ENCODE measurements around the gene FBXO42.
A peak's percentile ranks its signal among the peaks of the same experiment; 100 is the strongest.

Gene FBXO42

GRCh38 chr1:16241221-16241708, 111.0 kb downstream of the FBXO42 start:
- no peak overlapping the region for H3K4me3 ChIP-seq (ENCODE audit: low read depth, low read length)
- H3K4me1 ChIP-seq, result peaks cover 15% of the 10 kb centered on the region
- no peaks in the 10 kb centered on the region for H3K27me3 ChIP-seq
- no peak for DNase-seq
- no peak for TF ChIP-seq CTCF (IDR thresholded peaks at IDR 0.05; ENCODE audit: low read depth, low read length)
- H3K9me3 ChIP-seq, result no peaks in the 10 kb centered on the region
- no peaks in the 10 kb centered on the region for H3K36me3 ChIP-seq

- H3K36me3 ChIP-seq, result no peaks in the 10 kb centered on the region
- DNase-seq, result no peak
- H3K27me3 ChIP-seq, result no peaks in the 10 kb centered on the region
- no peak for TF ChIP-seq CTCF (IDR thresholded peaks at IDR 0.05; ENCODE audit: low read depth, low read length)
- H3K4me1 ChIP-seq, result peaks cover 15% of the 10 kb centered on the region
- no peaks in the 10 kb centered on the region for H3K9me3 ChIP-seq
- no peak overlapping the region for H3K4me3 ChIP-seq (ENCODE audit: low read depth, low read length)
Observed at GRCh38 chr1:16239972-16240491, 112.2 kb downstream of the FBXO42 start.

- H3K4me3 ChIP-seq (ENCODE audit: low read depth, low read length), result peak overlapping the region; percentile 15
Observed at GRCh38 chr1:16237343-16237830, 114.9 kb downstream of the FBXO42 start.

GRCh38 chr1:16236511-16237342, 115.6 kb downstream of the FBXO42 start, which contains the start of gene CPLANE2:
Gene CPLANE2 (minus strand): TSS chr1:16237183. CDS start chr1:16236742, 441 bp downstream.
- DNase-seq, result peak; percentile 90
- no peaks in the 10 kb centered on the region for H3K27me3 ChIP-seq
- peaks cover 7% of the 10 kb centered on the region for H3K4me1 ChIP-seq

More at GRCh38 chr1:16237343-16237830, 114.9 kb downstream of the FBXO42 start:
- TF ChIP-seq CTCF (IDR thresholded peaks at IDR 0.05; ENCODE audit: low read depth, low read length), result no peak
- Histone ChIP-seq H3K9me3 (no peaks in the 10 kb centered on the region), H3K27me3 (no peaks in the 10 kb centered on the region), H3K36me3 (no peaks in the 10 kb centered on the region), H3K4me1 (peaks cover 4% of the 10 kb centered on the region)
- no peak for DNase-seq

GRCh38 chr1:16235944-16236510, 116.3 kb downstream of the FBXO42 start:
- no peaks in the 10 kb centered on the region for H3K36me3 ChIP-seq
- TF ChIP-seq CTCF (IDR thresholded peaks at IDR 0.05; ENCODE audit: low read depth, low read length), result 0 out of 2 replicates have a peak, but pooled peaks have one; percentile 18
- peak overlapping the region; percentile 66 for H3K4me3 ChIP-seq (ENCODE audit: low read depth, low read length)
- peak; percentile 38 for DNase-seq
- peaks cover 7% of the 10 kb centered on the region for H3K4me1 ChIP-seq
- no peaks in the 10 kb centered on the region for H3K27me3 ChIP-seq
- H3K9me3 ChIP-seq, result no peaks in the 10 kb centered on the region

More at GRCh38 chr1:16236511-16237342, 115.6 kb downstream of the FBXO42 start, which contains the start of gene CPLANE2:
- Histone ChIP-seq H3K4me3 (ENCODE audit: low read depth, low read length) (peak within 1 kb of the TSS; percentile 66), H3K36me3 (no peaks in the 10 kb centered on the region), H3K9me3 (no peaks in the 10 kb centered on the region)
- TF ChIP-seq CTCF (IDR thresholded peaks at IDR 0.05; ENCODE audit: low read depth, low read length), result no peak

Measured in BE2C (cell line).